HG02938 (cell line): ENCODE data around the gene PDGFRB.

Source experiments
- ATAC-seq: cut with Tn5 transposase; IDR thresholded peaks from one replicate; pipeline ENCODE4 v1.9.1; 2021; ENCODE audit warnings: mild to moderate bottlenecking, moderate library complexity; ENCODE audit not compliant: unreplicated experiment

Gene PDGFRB

GRCh38 chr5:150118561-150119229, 37.0 kb downstream of the PDGFRB start:
- ATAC-seq: no peak

- ATAC-seq: no peak
These were observed 37.6 kb downstream of the PDGFRB start for GRCh38 chr5:150117945-150118560.

GRCh38 chr5:150116667-150117400, 38.8 kb downstream of the PDGFRB start:
- no peak for ATAC-seq

- ATAC-seq: no peak
These were observed 40.8 kb downstream of the PDGFRB start for GRCh38 chr5:150114773-150115408.

GRCh38 chr5:150114102-150114641, 41.5 kb downstream of the PDGFRB start:
- no peak for ATAC-seq

GRCh38 chr5:150113047-150113744, 42.4 kb downstream of the PDGFRB start:
- ATAC-seq: no peak

GRCh38 chr5:150112201-150113046, 43.2 kb downstream of the PDGFRB start:
- ATAC-seq: no peak

GRCh38 chr5:150111122-150111521, 44.5 kb downstream of the PDGFRB start:
- no peak for ATAC-seq

- ATAC-seq: no peak
These were observed 45.7 kb downstream of the PDGFRB start for GRCh38 chr5:150109921-150110320.

- no peak for ATAC-seq
These were observed 46.7 kb downstream of the PDGFRB start for GRCh38 chr5:150108711-150109514.

GRCh38 chr5:150107909-150108447, 47.7 kb downstream of the PDGFRB start:
- ATAC-seq: no peak

GRCh38 chr5:150106674-150107426, 48.8 kb downstream of the PDGFRB start:
- no peak for ATAC-seq

GRCh38 chr5:150105928-150106615, 49.6 kb downstream of the PDGFRB start:
- no peak for ATAC-seq

- no peak for ATAC-seq
These were observed 51.1 kb downstream of the PDGFRB start for GRCh38 chr5:150104550-150104870.

GRCh38 chr5:150103678-150104549, 51.7 kb downstream of the PDGFRB start:
- ATAC-seq: no peak

GRCh38 chr5:150101023-150101422, 54.6 kb downstream of the PDGFRB start:
- no peak for ATAC-seq

GRCh38 chr5:150097152-150097551, 58.5 kb downstream of the PDGFRB start:
- no peak for ATAC-seq
